Ishikawa (cell line): Measurements from ENCODE around the gene WDR46.

Experiments used
- CEBPB ChIP-seq: IDR thresholded peaks from 2 replicates; pipeline ENCODE4 v1.6.1; 2012
- CREB1 ChIP-seq: IDR thresholded peaks from 2 replicates; pipeline ENCODE4 v1.6.1; 2012; ENCODE audit warnings: low read depth
- EGR1 ChIP-seq: IDR thresholded peaks from 2 replicates; pipeline ENCODE4 v1.6.1; 2012
- EP300 ChIP-seq: IDR thresholded peaks from 2 replicates; pipeline ENCODE4 v1.6.1; 2012; ENCODE audit warnings: borderline replicate concordance
- FOXM1 ChIP-seq: IDR thresholded peaks from 2 replicates; pipeline ENCODE4 v1.6.1; 2012; ENCODE audit warnings: low read depth, borderline replicate concordance
- NFIC ChIP-seq: IDR thresholded peaks from 2 replicates; pipeline ENCODE4 v1.6.1; 2012
- RAD21 ChIP-seq: IDR thresholded peaks from 2 replicates; pipeline ENCODE4 v1.6.1; 2012; ENCODE audit warnings: low read depth
- TAF1 ChIP-seq: IDR thresholded peaks from 2 replicates; pipeline ENCODE4 v1.6.1; 2012; ENCODE audit warnings: low read depth, mild to moderate bottlenecking
- TCF12 ChIP-seq: IDR thresholded peaks from 2 replicates; pipeline ENCODE4 v1.6.1; 2012; ENCODE audit warnings: low read depth
- TEAD4 ChIP-seq: IDR thresholded peaks from 2 replicates; pipeline ENCODE4 v1.6.1; 2012
- YY1 ChIP-seq: IDR thresholded peaks from 2 replicates; pipeline ENCODE4 v1.6.1; 2012; ENCODE audit warnings: low read depth
- ZBTB7A ChIP-seq: IDR thresholded peaks from 2 replicates; pipeline ENCODE4 v1.6.1; 2012; ENCODE audit warnings: low read depth
- TF ChIP-seq, protein P1 (sequence below): IDR thresholded peaks from 2 replicates; pipeline ENCODE4 v1.6.1; 2012
- TF ChIP-seq, protein P2 (sequence below): IDR thresholded peaks from 2 replicates; pipeline ENCODE4 v1.6.1; 2012
- TF ChIP-seq, protein P3 (sequence below): IDR thresholded peaks from 2 replicates; pipeline ENCODE4 v1.6.1; 2012; ENCODE audit warnings: low read depth, mild to moderate bottlenecking

Gene WDR46

DNA sequence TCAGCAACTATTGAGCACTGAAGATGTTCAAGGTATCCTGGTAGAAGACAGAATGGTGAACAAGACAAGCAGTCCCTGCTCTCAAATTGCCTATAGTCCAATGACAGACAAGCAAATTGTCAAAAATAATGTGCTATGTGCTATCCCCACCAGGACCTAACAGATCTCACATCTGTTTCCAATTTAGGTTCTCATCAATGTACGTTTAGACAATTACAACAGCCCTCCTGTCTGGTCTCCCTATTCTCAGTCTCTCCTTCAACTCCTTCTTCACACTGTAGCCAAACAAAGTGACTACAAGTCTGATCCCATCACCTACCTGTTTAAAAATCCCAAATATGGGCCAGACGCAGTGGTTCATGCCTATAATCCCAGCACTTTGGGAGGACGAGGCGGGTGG is 17.3 kb upstream of the WDR46 start:
- TF ChIP-seq, protein P1, sequence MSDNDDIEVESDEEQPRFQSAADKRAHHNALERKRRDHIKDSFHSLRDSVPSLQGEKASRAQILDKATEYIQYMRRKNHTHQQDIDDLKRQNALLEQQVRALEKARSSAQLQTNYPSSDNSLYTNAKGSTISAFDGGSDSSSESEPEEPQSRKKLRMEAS, result no peak
- TF ChIP-seq CEBPB, result no peak
- TF ChIP-seq FOXM1, result no peak
- TF ChIP-seq, protein P2, sequence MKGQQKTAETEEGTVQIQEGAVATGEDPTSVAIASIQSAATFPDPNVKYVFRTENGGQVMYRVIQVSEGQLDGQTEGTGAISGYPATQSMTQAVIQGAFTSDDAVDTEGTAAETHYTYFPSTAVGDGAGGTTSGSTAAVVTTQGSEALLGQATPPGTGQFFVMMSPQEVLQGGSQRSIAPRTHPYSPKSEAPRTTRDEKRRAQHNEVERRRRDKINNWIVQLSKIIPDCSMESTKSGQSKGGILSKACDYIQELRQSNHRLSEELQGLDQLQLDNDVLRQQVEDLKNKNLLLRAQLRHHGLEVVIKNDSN, result no peak

DNA sequence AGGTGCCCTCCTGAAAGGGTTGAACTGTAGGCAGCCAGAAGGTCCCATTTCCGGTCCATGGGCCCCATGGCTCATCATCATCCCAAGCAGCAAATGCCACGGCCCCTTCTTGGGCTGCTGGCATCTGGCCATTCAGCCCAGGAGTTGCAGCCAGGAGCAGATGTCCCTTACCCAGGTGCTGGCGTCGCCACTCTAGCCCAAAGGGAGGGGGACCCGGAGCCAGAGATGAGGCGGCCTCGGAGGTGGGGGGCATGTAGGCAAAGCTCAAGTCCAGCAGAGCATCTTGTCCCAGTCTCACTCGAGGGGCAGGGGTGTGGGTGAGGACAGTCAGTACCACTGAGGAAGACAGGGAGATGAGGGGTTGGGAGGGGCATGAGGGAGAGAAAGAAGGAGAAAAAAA is 16.0 kb upstream of the WDR46 start:
- no peak for TF ChIP-seq NFIC
- TF ChIP-seq, protein P2, result no peak
- TF ChIP-seq TAF1, result no peak
- TF ChIP-seq, protein P3, sequence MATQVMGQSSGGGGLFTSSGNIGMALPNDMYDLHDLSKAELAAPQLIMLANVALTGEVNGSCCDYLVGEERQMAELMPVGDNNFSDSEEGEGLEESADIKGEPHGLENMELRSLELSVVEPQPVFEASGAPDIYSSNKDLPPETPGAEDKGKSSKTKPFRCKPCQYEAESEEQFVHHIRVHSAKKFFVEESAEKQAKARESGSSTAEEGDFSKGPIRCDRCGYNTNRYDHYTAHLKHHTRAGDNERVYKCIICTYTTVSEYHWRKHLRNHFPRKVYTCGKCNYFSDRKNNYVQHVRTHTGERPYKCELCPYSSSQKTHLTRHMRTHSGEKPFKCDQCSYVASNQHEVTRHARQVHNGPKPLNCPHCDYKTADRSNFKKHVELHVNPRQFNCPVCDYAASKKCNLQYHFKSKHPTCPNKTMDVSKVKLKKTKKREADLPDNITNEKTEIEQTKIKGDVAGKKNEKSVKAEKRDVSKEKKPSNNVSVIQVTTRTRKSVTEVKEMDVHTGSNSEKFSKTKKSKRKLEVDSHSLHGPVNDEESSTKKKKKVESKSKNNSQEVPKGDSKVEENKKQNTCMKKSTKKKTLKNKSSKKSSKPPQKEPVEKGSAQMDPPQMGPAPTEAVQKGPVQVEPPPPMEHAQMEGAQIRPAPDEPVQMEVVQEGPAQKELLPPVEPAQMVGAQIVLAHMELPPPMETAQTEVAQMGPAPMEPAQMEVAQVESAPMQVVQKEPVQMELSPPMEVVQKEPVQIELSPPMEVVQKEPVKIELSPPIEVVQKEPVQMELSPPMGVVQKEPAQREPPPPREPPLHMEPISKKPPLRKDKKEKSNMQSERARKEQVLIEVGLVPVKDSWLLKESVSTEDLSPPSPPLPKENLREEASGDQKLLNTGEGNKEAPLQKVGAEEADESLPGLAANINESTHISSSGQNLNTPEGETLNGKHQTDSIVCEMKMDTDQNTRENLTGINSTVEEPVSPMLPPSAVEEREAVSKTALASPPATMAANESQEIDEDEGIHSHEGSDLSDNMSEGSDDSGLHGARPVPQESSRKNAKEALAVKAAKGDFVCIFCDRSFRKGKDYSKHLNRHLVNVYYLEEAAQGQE, result no peak
- no peak for TF ChIP-seq CEBPB
- no peak for TF ChIP-seq TCF12
- no peak for TF ChIP-seq TEAD4
- no peak for TF ChIP-seq CREB1
- TF ChIP-seq, protein P1, result no peak
- no peak for TF ChIP-seq RAD21
- TF ChIP-seq EGR1, result no peak
- no peak for TF ChIP-seq ZBTB7A
- no peak for TF ChIP-seq EP300

DNA sequence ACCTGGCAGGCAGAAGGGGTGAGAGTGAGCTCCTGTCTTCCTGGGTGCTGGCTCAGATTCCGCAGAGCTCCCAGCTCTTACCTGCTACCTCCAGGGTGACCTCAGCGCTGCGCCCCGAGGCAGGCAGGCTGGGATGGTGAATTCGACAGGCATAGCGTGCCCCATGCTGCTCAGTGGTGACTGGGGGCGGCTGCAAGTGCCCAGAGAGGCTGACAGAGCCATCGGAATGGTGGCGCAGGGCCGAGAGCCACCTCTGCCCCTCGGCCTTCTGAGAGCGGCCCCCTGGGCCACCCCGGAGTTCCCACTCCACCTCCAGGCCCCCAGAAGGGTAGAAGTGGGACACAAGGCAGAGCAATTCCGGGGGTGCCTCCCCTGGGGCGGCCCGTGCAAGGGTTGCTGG is 15.2 kb upstream of the WDR46 start:
- TF ChIP-seq NFIC (no peak), ZBTB7A (no peak), RAD21 (no peak), TAF1 (no peak), YY1 (no peak), FOXM1 (no peak), EGR1 (no peak), TCF12 (no peak), EP300 (no peak), CEBPB (no peak), TEAD4 (no peak), CREB1 (no peak)
- TF ChIP-seq, protein P3, result no peak
- TF ChIP-seq, protein P1, result no peak
- TF ChIP-seq, protein P2, result no peak

DNA sequence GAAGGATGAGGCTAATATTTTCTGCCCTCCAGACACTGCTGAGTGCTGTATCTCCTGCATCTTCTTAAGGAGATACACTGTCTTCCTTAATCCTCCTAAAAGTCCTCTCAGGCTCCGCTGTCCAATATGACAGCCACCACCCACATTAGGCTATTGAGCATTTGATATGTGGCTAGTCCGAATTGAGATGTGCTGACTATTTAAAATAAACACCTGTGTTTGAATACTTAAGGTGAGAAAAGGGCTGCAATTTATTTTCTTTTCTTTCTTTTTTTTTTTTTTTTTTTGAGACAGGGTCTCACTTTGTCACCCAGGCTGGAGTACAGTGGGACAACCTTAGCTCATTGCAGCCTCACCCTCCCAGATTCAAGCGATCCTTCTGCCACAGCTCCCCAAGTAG is 12.8 kb upstream of the WDR46 start:
- TF ChIP-seq YY1 (no peak), NFIC (no peak)

DNA sequence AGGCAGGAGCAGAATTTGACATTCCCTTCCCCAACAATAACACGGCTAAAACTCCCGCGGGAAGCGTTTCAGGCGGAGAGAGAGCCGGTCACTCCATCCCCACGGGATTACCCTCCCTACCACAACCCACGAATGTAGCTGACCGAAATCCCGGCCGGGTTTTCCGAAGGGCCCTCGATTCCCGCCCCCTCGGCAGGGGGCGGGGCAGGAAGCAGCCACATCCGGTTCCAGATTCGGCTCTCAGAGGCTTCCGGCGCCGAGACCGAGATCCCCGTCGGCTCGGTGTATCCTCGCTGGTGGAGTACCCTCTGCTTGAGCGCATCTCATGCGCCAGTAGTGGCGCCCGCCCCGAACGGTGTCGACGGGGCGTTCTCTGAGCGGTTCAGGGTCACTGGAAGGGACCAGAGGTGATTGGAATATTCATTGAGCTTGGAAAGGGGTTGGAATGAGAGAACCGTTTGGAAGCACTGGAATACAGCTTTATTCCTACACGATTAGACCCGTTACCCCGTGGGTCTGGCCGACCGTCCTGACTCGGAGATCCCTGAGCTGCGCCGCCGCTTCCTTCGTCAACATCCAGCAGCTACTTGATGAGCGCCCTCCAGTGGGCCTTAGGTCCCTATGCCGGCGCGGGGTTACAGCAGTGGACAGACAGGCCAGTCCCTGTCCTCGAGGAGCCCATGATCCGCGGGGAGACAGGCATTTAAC is 10.4 kb upstream of the WDR46 start:
- TF ChIP-seq TAF1 (peak; percentile 80), RAD21 (peak; percentile 54), EGR1 (peak; percentile 52; the same call in 1 of the 2 replicates), YY1 (peak; percentile 41; the same call in 1 of the 2 replicates), ZBTB7A (0 out of 2 replicates have a peak, but pooled peaks have one; percentile 60)
- TF ChIP-seq, protein P3, result no peak
- TF ChIP-seq, protein P2, result no peak
- TF ChIP-seq, protein P1, result peak; percentile 38; the same call in 1 of the 2 replicates
